Glutamatergic neuron (in vitro differentiated cells): ENCODE results near the gene PIP5K1B. TPM values are rescaled to one million over a fixed set of nuclear protein-coding genes. Genes with fewer than 3 reads are reported as not detected.

Experiments used
- DNase-seq: peaks from one replicate; pipeline ENCODE4 v3.0.0; 2022
- H3K27ac Mint-ChIP-seq: one replicate; pipeline ENCODE4 v1.8.0; 2020; ENCODE audit warnings: mild to moderate bottlenecking, mixed read lengths, inconsistent platforms; ENCODE audit not compliant: unreplicated experiment
- H3K27me3 Mint-ChIP-seq: one replicate; pipeline ENCODE4 v1.8.0; 2020; ENCODE audit warnings: mild to moderate bottlenecking, moderate library complexity, mixed read lengths, inconsistent platforms; ENCODE audit not compliant: unreplicated experiment
- H3K36me3 Mint-ChIP-seq: one replicate; pipeline ENCODE4 v1.8.0; 2020; ENCODE audit warnings: mild to moderate bottlenecking, mixed read lengths, inconsistent platforms; ENCODE audit not compliant: unreplicated experiment
- H3K4me1 Mint-ChIP-seq: one replicate; pipeline ENCODE4 v1.8.0; 2020; ENCODE audit warnings: mild to moderate bottlenecking, low read depth, mixed read lengths, inconsistent platforms; ENCODE audit not compliant: unreplicated experiment
- H3K4me3 Mint-ChIP-seq: one replicate; pipeline ENCODE4 v1.8.0; 2020; ENCODE audit warnings: mild to moderate bottlenecking, mixed read lengths, inconsistent platforms; ENCODE audit not compliant: unreplicated experiment
- H3K9me3 Mint-ChIP-seq: one replicate; pipeline ENCODE4 v1.8.0; 2020; ENCODE audit warnings: mild to moderate bottlenecking, moderate library complexity, mixed read lengths, inconsistent platforms; ENCODE audit not compliant: unreplicated experiment
- CTCF ChIP-seq: fragments of 200-600 bp; sonication (generic); IDR thresholded peaks from one replicate; pipeline ENCODE4 v1.5.0; 2021; ENCODE audit not compliant: partially characterized antibody, unreplicated experiment
- total RNA-seq: library from RNA; stranded (reverse); fragmentation: NEBNext Ultra II Directional; extraction: Animal tissue kit (Norgen Biotek cat#: 25700); gene quantifications from one replicate; pipeline ENCODE4 v1.2.1, GENCODE V29; 2021; ENCODE audit not compliant: unreplicated experiment

The PIP5K1B gene
- total RNA-seq, 1 donor from 2014 or later: 0.27 TPM

GRCh38 chr9:68947842-68948569 lies 243.0 kb downstream of the PIP5K1B start:
- H3K4me1 Mint-ChIP-seq: no peaks in the 10 kb centered on the region
- H3K27me3 Mint-ChIP-seq: peaks cover 1% of the 10 kb centered on the region
- no peak overlapping the region for H3K4me3 Mint-ChIP-seq
- DNase-seq: no peak
- no peaks in the 10 kb centered on the region for H3K36me3 Mint-ChIP-seq
- H3K9me3 Mint-ChIP-seq: peaks cover 2% of the 10 kb centered on the region
- no peak for TF ChIP-seq CTCF
- H3K27ac Mint-ChIP-seq: no peak overlapping the region

- H3K9me3 Mint-ChIP-seq: peaks cover 2% of the 10 kb centered on the region
- H3K36me3 Mint-ChIP-seq: no peaks in the 10 kb centered on the region
- H3K4me3 Mint-ChIP-seq: no peak overlapping the region
- no peak for TF ChIP-seq CTCF
- H3K27ac Mint-ChIP-seq: no peak overlapping the region
- peaks cover 2% of the 10 kb centered on the region for H3K27me3 Mint-ChIP-seq
- no peak for DNase-seq
- no peaks in the 10 kb centered on the region for H3K4me1 Mint-ChIP-seq
These were observed 244.4 kb downstream of the PIP5K1B start for GRCh38 chr9:68949271-68950000.

GRCh38 chr9:68950188-68950587 lies 245.1 kb downstream of the PIP5K1B start:
- Mint-ChIP-seq H3K4me3 (no peak overlapping the region), H3K27ac (no peak overlapping the region), H3K36me3 (no peaks in the 10 kb centered on the region), H3K4me1 (no peaks in the 10 kb centered on the region), H3K27me3 (peaks cover 2% of the 10 kb centered on the region), H3K9me3 (peaks cover 2% of the 10 kb centered on the region)
- DNase-seq: no peak
- TF ChIP-seq CTCF: no peak

GRCh38 chr9:68950689-68951088 lies 245.6 kb downstream of the PIP5K1B start:
- H3K9me3 Mint-ChIP-seq: peaks cover 2% of the 10 kb centered on the region
- DNase-seq: no peak
- no peaks in the 10 kb centered on the region for H3K4me1 Mint-ChIP-seq
- H3K36me3 Mint-ChIP-seq: no peaks in the 10 kb centered on the region
- H3K27me3 Mint-ChIP-seq: peaks cover 2% of the 10 kb centered on the region
- no peak overlapping the region for H3K27ac Mint-ChIP-seq
- H3K4me3 Mint-ChIP-seq: no peak overlapping the region
- no peak for TF ChIP-seq CTCF

GRCh38 chr9:68951879-68952659 lies 247.0 kb downstream of the PIP5K1B start:
- no peaks in the 10 kb centered on the region for H3K36me3 Mint-ChIP-seq
- H3K4me1 Mint-ChIP-seq: no peaks in the 10 kb centered on the region
- no peak overlapping the region for H3K27ac Mint-ChIP-seq
- no peak overlapping the region for H3K4me3 Mint-ChIP-seq
- H3K9me3 Mint-ChIP-seq: peaks cover 2% of the 10 kb centered on the region
- peaks cover 2% of the 10 kb centered on the region for H3K27me3 Mint-ChIP-seq
- no peak for DNase-seq
- TF ChIP-seq CTCF: no peak
